Measurements from ENCODE around the gene LTBP3.

Gene LTBP3

DNA sequence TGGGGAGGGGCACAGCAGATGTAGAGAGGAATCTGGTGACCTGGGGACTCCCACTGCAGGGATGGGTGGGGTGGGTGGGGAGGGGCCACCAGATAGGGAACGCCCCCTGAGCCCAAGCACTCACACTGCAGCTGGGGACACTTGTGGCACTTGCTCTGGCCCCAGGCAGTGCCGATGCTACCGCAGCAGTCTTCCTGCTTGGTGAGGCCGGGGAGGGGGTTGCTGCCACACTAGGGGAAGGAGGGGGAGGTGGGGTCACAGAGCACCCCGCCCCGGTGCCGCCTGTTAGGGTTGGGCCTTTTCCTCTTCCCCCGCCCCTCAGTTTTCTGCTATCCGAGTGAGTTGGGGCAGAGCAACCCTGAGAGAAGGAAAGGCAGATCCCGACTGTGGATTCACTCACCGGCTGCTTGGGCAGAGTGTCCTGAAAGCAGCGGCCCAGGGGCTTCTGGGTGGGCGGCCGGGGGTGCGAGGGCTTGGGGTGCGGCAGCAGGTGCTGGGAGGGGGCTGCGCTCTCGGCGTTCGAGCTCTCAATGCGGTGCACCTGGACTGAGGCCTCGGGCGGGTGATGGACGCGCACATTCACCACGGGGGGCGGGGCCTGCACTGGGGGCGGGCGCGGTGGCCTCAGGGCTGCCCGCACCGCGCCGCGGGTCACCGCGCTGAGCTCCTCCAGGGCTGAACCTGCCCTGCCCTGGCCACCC, 4.7 kb downstream of the LTBP3 start:
- peak; percentile 83 for DNase-seq

DNA sequence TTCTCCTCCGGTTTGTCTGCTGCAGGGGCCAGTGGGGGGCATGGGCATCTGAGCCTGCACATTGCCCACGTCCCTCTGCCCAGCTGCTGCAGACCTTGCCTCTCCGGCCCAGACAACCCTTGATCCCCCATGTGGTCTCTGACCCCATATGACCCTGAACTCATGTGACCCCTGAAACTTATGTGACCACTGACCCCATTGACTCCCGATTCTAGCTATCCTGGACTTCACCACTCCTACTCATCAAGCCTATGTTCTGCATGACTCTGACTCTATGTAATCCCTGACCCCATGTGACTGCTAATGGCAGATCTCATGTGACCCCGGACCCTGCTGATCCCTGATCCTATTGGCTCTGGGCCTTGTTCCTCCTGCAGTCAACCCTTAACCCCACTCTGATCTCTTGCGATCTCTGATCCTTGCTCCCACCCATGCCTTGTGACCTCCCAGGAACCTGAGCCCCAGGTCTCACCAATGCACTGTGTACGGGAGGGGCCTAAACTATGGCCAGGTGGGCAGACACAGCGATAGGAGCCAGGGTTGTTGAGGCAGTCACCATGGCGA, 5.7 kb downstream of the LTBP3 start:
- DNase-seq: no peak

DNA sequence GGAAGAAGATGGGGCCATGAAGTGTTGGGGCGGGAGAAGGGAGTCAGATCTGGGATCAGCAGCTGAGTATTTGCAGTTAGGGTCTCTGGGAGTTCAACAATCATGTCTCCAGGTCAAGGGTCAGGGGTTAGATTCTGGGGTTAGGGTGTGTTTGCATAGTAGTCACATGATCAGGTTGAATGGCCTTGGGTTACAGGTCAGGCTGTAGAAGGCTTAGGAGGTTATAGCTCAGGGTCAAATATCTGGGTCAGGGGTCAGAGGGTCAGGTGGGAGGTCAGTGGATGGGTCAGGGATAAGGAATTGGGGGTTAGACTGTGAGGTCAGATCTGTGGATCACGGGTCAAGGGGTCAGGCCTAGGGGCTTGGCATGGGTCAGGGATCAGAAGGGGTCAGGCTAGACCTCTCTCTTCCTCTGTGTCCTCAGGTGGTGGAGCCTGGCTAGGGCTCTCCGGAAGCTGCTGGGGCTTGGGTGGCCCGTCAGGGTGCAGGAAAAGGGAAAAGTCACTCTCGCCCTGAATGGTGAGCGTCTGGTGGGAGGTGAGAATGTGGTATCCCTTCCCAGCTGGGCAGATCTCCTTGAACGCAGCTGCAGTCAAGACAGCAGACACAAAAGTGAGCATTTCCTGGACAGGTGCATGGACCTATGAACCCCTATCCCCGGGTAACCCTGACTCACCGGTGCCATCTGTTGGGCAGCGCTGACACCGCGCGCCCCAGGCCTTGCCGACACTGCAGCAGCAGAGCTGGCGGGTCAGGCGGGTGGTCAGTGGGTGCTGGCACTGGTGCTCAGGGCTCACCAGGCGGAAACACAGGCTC, 6.4 kb downstream of the LTBP3 start:
- DNase-seq: peak; percentile 66

DNA sequence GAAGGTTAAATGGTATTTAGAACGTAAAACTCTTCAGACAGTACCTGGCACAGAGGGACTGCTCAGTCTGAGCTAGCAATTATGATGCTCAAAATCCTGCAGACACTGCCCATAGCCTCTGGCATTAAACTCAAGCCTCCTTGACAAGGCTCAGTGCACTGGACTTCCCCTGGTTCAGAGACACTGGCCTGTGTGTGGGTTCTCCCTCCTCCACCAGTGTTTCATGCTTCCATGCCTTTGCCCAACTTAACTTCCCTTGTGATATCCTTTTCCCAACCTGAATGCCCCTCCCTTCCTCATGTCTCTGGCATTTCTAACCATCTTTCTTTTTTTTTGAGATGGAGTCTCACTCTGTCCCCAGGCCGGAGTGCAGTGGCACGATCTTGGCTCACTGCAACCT, 9.1 kb downstream of the LTBP3 start:
- DNase-seq: no peak

DNA sequence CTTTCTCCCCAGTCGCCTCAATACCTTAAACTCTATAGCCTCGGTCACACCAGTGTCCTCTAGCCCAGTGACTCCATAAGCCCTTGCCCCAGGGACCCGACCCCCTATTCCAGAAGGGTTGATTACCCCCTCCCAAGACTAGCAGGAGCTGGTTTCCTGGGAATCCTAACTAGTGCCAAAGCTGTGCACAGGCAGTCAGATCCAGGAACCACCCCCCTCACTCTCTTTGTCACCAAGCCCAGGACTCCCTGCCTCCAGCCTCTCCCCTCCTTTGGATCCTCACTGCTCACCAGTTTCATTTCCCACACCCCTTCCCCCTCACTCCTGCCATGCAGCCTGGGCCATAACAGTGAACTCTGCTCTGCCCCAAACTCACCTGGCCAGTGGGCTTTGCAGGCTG, 9.8 kb downstream of the LTBP3 start:
- no peak for DNase-seq

DNA sequence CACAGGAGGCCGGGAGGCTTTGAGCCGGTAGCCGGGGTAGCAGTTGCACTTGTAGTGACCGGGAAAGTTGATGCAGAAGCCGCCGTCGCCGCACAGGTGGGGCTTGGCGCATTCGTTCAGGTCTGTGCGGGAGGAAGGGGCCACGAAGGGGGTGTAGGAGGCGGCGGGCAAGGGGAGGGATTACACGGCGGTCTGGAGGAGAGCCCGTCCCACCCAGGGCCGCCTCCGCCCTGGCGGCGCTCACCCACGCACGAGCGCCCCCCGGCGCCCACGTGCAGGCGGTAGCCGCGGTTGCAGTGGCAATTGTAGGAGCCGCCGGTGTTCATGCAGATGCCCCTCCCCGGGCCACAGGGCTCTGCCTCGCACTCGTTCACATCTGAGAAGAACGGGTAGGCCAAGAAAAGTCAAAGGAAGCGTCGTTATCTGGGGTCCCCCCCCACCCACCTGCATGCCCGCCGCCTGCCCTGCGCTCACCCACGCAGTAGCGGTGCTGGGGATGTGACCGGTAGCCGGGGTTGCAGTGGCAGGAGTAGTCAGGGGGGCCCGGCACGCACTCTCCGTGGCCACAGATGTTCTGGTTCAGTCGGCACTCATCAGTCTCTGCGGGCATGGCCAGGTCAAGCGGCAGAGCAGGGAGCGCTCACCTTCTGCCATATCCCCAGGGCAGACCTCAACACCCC, 10.6 kb downstream of the LTBP3 start:
- DNase-seq: no peak

DNA sequence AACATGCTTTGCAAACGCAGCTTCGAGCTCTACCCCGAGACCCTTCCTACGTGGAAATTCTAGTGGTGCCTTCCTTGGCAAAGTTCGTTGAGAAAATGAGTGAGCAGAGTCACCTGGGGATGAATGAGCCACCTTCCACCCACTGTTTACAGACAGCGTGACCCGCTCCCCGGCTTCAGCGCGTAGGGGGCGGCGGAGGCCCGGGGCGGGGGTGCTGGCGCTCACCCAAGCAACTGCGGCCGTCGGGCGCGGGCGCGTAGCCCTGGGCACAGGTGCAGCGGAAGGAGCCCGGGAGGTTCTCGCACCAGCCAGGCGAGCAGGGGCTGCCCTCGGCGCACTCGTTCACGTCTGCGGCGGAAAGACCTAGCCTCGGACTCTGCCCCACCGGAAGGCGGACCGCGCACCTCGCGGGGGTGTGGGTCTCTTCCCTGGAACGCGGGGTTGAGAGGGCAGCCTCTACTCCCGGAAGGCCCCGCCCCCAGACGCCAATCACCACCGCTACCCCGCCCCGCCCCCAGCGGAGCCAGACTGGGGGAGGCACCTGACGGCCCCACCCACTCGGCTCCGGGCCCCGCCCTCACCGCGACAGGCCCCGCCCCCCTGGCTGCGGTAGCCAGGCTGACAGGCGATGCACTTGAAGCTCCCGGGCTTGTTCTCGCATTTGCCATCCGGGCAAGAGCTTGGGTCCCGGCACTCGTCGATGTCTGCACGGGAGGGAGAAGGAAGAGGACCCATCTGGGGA, 11.8 kb downstream of the LTBP3 start:
- DNase-seq: peak; percentile 88

DNA sequence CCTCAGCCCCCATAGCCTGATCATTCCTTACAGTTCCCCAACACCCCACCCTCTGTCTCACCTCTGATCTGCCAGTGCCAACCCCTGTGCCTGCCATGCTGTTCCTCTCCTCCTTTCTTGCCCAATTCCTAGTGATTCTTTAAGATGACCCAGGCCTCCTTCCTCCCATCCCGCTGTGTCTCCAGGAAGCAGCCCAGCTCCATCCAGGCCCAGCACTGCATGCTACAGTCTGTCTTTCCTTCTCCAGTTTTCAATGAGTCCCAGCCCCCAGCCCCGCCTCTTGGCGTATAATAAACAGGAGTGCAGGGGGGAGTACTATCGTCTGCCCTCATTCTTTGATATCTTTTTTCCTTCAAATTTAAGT, 12.3 kb downstream of the LTBP3 start:
- DNase-seq: no peak

DNA sequence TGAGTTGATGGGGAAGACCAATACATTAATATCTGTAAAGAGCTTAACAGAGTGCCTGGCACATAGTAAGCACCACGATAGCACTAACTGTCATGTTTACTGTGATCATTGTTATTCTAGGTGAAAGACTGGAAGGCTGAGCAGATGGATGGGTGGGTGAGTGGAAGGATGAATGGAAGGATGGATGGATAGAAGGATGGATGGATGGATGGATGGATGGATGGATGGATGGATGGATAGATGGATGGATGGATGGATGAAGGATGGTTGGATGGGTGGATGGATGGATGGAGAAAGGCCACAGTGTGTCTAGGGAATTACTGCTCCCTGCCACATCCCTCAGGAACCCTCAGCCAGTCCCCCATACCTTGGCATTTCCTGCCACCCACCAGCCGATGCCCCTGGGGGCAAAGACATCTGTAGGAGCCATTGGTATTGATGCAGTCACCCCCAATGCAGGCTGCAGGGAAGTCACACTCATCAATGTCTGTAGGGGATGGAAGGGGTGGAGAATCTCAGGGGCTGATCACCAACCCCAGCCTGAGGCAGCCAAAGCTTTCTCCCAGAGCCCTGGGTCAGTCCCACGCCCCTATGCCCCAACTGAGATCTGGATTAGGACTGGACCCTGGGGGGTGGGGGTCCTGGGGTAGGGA, 15.3 kb downstream of the LTBP3 start:
- DNase-seq: no peak

DNA sequence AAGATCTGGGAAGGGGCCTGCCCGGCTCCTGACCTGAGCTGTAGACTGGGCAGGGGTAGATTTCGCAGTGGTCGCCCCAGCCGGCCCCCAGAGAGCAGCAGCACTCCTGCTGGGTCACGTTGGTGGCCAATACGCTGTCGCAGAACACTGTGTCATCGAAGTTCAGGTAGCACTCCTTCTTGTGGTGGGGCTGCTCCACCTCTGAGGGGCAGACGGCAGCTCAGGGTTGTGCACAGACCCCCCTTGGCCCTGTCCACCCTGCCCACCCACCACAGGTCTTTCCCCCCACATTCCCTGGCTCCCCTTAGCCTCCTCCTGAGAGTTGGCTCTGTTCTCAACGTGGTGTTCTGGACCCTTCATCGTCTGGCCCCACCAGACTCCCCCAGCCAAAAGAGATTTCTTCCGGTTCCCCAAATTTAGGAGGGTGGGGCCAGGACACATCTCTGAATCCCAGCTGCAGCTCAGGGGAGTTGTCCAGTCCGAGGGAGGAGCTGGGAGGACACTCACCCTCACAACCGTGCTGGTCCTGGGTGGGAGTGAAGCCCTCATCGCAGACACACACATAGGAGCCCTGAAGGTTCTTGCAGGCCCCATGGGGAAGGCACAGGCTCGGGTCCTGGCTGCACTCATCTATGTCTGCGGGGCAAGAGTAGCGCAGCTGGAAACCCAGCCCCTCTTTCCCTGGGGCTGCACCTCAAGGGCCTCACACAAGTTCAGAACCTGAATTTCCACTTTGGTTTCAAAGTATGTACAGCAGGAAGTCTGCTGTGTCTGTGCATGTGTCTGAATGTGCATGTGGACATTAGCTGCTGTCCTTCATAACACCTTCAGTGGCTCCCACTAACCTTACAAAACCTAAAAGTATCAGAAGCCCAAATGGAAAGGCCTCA, 16.8 kb downstream of the LTBP3 start:
- DNase-seq: no peak

DNA sequence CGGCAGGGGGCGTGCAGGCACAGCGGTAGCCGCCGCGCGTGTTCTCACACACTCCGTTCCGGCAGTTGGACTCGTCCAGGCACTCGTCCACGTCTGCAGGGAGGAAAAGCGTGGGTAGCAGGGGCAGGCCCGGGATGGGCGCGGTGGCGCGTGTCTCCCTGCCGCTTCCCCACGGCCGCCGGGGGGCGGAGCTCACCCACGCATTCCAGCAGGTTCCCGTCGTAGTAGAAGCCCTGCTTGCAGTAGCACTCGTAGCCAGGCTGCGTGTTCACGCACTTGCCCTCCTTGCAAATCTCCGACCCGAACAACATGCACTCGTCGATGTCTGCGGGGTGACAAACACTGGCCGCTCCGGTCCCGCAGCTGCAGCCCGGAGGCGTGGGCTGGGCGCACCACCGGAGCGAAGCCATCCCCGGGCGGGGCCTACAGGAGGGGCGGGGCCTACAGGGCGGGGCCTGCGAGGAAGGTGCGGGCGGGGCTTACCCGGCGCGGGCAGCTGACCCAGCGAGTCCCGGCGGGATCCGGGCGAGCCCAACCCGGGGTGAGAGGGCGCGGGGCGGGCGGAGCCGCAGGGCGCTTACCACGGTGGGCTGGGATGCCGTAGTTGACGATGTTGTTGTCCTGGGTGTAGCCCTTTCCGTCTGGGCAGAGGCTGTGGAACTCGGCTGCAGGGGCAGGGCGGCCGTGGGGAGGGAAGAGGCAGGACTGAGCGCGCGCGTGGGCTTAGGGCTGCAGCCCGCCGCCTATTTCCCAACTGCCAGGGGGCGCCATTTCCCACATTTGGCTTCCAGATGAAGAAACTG, 17.7 kb downstream of the LTBP3 start:
- DNase-seq: peak; percentile 86

DNA sequence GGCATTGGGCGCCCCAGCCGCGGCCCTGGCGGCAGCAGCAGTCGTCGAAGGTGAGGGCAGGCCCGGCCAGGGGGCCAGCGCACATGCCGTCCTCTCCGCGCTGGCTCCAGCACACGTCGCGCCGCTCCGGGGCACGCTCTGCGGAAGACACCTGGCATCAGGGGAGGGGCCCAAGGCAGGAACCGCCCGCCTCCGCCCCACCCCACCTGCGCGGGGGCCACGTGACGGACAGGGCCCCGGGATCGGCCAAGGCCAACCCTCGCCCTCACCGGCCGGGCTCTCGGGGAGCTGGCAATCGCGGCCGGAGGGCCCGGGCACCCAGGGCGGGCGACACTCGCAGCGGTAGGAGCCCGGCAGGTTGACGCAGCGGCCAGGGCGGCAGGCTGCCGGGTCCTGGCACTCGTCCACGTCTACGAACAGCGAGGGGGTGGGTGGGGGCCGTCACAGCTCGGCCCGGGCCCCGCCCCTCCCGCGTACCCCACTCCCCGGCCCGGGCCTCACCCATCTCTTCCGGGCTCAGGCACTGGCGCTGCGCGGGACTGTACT, 18.3 kb downstream of the LTBP3 start:
- DNase-seq: no peak

DNA sequence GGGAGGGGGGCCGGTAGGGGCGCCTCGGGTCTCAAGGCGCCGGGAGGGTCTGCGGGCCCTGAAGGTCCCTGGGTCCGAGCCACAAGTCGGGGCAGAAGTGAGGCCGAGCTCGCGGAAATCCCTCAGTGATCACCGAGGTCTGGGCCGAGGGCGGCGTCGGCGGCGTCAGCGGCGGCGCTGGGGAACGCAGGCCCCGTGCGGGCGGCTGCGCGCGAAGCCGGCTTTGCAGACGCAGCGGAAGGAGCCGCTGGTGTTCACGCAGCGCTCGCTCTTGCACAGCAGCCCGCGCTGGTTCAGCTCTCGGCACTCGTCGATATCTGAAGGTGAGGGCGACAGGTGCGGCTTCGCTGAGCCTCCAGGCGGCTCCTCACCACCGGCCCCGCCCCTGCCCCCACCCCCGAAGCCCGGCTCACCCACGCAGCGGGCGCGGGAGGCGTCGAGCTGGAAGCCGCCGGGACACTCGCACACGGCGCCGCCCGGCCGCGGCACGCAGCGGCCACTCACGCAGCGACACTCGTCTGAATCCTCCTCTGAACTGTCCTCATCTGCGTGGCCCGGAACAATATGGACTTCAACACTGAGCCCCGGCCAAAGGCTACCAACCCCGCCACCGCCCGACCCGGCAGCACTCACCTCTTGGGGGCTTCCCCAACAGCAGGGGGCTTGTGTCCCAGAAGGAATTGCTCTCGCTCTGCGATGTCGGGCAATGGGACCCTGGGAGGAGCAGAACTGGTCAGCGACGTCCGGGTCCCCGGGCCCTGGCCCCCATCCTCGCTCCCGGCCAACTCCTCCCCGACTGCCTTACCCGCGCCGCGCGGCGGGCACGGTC, 19.0 kb downstream of the LTBP3 start:
- DNase-seq: no peak

DNA sequence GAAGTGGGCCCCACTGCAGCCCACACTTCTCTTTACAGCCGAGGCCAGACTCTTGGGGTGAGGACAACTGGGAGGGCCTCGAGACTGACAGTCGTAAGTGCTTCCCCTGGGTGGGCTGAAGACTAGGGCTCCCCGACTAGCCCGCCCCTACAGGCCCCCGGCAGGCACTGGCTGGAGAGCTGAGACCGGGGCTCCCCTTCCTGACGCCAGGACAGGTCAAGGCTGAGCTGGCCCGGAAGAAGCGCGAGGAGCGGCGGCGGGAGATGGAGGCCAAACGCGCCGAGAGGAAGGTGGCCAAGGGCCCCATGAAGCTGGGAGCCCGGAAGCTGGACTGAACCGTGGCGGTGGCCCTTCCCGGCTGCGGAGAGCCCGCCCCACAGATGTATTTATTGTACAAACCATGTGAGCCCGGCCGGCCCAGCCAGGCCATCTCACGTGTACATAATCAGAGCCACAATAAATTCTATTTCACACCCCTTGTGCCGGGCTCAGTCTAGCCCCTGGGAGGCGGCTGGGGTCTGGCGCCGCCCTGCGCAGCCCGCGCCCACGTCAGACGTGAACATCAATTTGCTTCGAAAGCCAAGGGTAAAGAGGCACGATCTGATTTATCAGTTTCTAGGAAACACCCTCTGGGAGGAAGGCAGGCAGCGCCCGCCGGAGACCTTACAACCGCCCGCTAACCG, 19.8 kb downstream of the LTBP3 start:
- no peak for DNase-seq

DNA sequence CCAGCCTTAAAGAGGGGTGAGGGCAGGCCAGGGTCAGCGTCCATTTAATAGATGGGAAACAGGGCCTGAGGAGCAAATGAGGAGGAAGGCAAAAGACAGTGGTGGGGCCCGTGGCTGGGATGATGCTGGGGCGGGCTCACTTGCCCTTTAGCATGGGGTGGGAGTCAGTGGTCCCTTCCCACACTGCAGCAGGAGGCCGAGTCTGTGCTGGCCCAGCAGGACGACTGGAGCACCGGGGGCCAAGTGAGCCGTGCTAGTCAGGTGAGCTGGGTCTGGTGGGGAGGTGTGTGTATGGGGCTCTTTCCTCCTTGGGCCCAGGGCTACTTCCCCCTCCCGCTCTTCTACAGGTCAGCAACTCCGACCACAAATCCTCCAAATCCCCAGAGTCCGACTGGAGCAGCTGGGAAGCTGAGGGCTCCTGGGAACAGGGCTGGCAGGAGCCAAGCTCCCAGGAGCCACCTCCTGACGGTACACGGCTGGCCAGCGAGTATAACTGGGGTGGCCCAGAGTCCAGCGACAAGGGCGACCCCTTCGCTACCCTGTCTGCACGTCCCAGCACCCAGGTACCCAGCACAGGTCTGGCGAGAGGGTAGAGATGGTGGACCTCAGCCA, 20.4 kb downstream of the LTBP3 start:
- DNase-seq: no peak

DNA sequence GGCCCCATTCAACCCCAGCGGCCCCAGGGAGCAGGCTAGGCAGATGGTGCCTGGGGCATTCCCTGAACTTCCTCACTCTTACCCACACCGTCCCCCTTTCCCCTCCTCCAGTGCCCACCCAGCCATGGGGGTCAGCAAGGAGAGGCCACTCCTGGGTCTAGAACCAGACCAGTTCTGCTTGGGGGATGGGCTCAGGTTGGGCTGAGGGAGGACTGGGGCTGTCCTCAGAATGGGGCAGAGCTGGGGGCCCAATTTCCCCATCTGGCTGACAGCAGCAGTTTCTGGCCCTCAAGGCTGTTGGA, 20.9 kb downstream of the LTBP3 start:
- no peak for DNase-seq

DNA sequence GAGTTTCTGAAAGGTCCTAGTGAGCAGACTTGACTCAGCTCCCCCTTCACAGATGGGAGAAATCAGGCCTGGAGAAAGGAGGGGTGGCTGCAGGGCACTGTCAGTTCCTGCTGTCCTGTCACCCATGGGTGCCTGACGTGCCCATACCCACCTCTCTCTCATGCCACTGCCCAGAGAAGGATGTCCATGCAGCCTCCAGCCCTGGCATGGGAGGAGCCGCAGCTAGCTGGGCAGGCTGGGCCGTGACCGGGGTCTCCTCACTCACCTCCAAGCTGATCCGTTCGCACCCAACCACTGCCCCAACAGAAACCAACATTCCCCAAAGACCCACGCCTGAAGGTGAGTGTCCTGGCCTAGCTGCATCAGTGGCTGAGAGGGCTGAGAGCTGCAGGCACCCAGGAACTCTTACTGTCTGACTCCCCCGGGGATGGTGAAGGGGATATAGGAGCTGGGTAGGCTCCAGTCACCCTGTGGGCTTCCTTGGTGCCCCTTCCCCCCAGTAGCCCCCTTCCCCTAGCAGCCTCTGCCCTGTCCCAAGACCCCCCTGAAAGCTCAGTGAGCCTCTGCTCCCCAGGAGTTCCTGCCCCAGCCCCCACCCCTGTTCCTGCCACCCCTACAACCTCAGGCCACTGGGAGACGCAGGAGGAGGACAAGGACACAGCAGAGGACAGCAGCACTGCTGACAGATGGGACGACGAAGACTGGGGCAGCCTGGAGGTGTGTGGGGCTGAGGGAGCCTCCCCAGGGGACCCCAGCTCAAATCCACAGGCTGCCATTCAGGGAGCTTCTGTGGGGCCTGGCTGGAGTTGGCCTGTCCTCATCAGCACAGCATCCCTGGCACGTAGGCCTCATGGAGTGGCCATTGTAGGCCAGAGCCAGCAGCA, 21.5 kb downstream of the LTBP3 start:
- no peak for DNase-seq

All from hematopoietic multipotent progenitor cell treated with erythropoietin and hydrocortisone succinate and interleukin-3 and kit ligand, for 8 days (in vitro differentiated cells).